Measurements from ENCODE around the gene ATE1. TPM values are rescaled to one million over a fixed set of nuclear protein-coding genes. Genes with fewer than 3 reads are reported as not detected.

The ATE1 gene
- polyA plus RNA-seq, 2 of the 4 experiments (the other 2 are of a cell fraction): 27.2 to 58.8 TPM

DNA sequence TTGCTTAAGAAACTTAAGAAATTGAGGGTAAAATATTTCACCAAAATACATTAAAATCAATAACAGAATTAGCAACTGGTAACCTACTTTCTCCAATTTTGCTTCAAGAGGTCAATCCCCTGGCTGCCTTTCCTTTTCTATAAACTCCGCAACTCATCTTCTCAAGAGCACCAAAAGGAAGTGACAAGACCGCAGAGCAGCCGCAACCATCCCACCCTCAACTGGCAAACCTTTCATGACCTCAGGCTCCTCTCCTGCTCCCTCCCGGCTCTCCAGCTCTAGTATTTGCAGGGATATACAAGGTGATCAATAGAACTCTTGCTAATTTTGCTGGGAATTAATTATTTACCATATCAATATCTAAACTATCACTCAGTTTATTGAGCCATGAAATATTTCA is 88.9 kb downstream of the ATE1 start:
- Histone ChIP-seq H3K9me3 (no peaks in the 10 kb centered on the region), H3K4me1 (no peaks in the 10 kb centered on the region), H3K4me2 (no peak overlapping the region), H3K27ac (no peak overlapping the region), H3K4me3 (no peak overlapping the region)
- ATAC-seq (no peak), FAIRE-seq (no peak), DNase-seq (ENCODE audit: low read depth in 1 of 2, low spot score in 1 of 2) (no peak)
- WGBS (ENCODE audit: missing lambda C conversion rate): 94% methylated on average over 4 of the region's 4 CpGs
- no peak for TF ChIP-seq JUNB (IDR thresholded peaks at IDR 0.05)
- TF ChIP-seq CHD4 (IDR thresholded peaks at IDR 0.05; ENCODE audit: borderline replicate concordance): no peak
- no peak for TF ChIP-seq PHF8 (IDR thresholded peaks at IDR 0.05; ENCODE audit: borderline replicate concordance, low read depth)
- POLR2A ChIA-PET: no interaction called here
- CTCF ChIA-PET: interaction anchor here (0.9 to 1.0 kb wide), 2 partner anchors 9 to 62 kb away, joined by 3 read pairs; no protein-coding TSS in a partner anchor

DNA sequence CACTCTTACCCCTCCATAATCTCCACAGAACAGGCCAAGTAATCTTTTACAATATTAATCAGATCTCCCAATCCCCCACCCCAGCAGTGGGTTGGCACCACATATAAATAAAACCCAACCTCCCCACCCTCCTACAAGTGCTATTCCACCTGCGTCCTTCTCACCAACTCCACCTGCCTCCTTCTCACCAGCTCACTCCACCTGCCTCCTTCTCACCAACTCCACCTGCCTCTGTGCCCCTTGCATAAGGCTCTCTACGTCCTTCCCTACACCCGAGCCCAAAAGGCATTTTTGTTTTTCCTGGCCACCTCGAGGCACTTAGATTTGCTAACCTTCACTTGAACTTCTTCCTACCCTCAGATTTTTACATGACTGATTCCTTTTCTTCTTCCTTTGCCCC is 89.7 kb downstream of the ATE1 start:
- POLR2A ChIA-PET: no interaction called here
- DNase-seq (ENCODE audit: low read depth in 1 of 2, low spot score in 1 of 2) (no peak), ATAC-seq (no peak), FAIRE-seq (no peak)
- H3K4me3 ChIP-seq: no peak overlapping the region
- no peaks in the 10 kb centered on the region for H3K9me3 ChIP-seq
- no peak overlapping the region for H3K4me2 ChIP-seq
- TF ChIP-seq HDAC2 (IDR thresholded peaks at IDR 0.05): no peak
- TF ChIP-seq EHMT2 (IDR thresholded peaks at IDR 0.05; ENCODE audit: low read depth): no peak
- WGBS (ENCODE audit: missing lambda C conversion rate): 91% methylated on average over 3 of the region's 4 CpGs
- H3K27ac ChIP-seq: no peak overlapping the region
- no peaks in the 10 kb centered on the region for H3K4me1 ChIP-seq
- CTCF ChIA-PET: no interaction called here

DNA sequence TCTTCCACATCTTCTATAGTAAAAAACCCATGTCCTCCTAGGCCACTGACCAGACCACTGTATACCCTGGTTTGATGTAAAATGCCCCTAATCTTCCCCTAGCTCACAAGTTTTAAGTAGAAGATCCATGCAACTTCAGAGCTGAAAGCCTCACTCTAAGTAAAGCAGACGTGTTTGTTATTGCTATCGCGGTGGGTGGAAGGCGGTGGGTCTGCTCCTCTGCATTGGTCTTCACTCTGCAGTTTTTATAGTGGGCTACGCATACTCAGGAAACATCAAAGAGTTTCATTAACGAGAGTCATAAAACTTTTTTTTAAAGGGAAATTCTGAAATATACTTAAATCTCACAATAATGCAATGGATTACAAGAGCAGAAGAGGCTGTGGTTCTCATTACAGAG is 91.7 kb downstream of the ATE1 start:
- DNase-seq (ENCODE audit: low read depth in 1 of 2, low spot score in 1 of 2): no peak
- ATAC-seq: no peak
- peaks cover 4% of the 10 kb centered on the region; the same call in 1 of the 3 replicates for H3K4me1 ChIP-seq
- FAIRE-seq: no peak
- H3K9me3 ChIP-seq: no peaks in the 10 kb centered on the region
- ChIA-PET POLR2A (no interaction called here), CTCF (interaction anchor here (0.7 to 3.1 kb wide), 3 partner anchors 8 to 24 kb away, joined by 3 to 19 read pairs (median 3); no protein-coding TSS in a partner anchor)
- H3K27ac ChIP-seq: no peak overlapping the region
- WGBS (ENCODE audit: missing lambda C conversion rate): 94% methylated on average over 6 of the region's 6 CpGs
- no peak overlapping the region for H3K4me3 ChIP-seq
- TF ChIP-seq HOXB13 (CRISPR knock-in tag; IDR thresholded peaks at IDR 0.05; ENCODE audit: low read depth) (no peak), CBX2 (IDR thresholded peaks at IDR 0.05; ENCODE audit: borderline replicate concordance, low read depth) (no peak), HOXA7 (CRISPR knock-in tag; IDR thresholded peaks at IDR 0.05) (no peak), ZC3H11A (IDR thresholded peaks at IDR 0.05) (no peak), NR3C1 (IDR thresholded peaks at IDR 0.05) (no peak), RARB (CRISPR knock-in tag; IDR thresholded peaks at IDR 0.05) (no peak), CEBPB (IDR thresholded peaks at IDR 0.05) (no peak), HEYL (CRISPR knock-in tag; IDR thresholded peaks at IDR 0.05) (no peak), MAFK (IDR thresholded peaks at IDR 0.05; ENCODE audit: partially characterized antibody) (no peak), NPAS2 (CRISPR knock-in tag; IDR thresholded peaks at IDR 0.05; ENCODE audit: borderline replicate concordance) (no peak), KDM5A (IDR thresholded peaks at IDR 0.05) (no peak), HOXB5 (CRISPR knock-in tag; IDR thresholded peaks at IDR 0.05) (no peak), JUNB (IDR thresholded peaks at IDR 0.05) (no peak), MYC (IDR thresholded peaks at IDR 0.05; ENCODE audit: borderline replicate concordance, low read length) (no peak)
- TF ChIP-seq, protein P1, sequence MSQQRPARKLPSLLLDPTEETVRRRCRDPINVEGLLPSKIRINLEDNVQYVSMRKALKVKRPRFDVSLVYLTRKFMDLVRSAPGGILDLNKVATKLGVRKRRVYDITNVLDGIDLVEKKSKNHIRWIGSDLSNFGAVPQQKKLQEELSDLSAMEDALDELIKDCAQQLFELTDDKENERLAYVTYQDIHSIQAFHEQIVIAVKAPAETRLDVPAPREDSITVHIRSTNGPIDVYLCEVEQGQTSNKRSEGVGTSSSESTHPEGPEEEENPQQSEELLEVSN (IDR thresholded peaks at IDR 0.05; ENCODE audit: borderline replicate concordance, low read depth): no peak
- TF ChIP-seq, protein P2, sequence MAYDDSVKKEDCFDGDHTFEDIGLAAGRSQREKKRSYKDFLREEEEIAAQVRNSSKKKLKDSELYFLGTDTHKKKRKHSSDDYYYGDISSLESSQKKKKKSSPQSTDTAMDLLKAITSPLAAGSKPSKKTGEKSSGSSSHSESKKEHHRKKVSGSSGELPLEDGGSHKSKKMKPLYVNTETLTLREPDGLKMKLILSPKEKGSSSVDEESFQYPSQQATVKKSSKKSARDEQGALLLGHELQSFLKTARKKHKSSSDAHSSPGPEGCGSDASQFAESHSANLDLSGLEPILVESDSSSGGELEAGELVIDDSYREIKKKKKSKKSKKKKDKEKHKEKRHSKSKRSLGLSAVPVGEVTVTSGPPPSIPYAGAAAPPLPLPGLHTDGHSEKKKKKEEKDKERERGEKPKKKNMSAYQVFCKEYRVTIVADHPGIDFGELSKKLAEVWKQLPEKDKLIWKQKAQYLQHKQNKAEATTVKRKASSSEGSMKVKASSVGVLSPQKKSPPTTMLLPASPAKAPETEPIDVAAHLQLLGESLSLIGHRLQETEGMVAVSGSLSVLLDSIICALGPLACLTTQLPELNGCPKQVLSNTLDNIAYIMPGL (CRISPR knock-in tag; IDR thresholded peaks at IDR 0.05; ENCODE audit: borderline replicate concordance): no peak
- TF ChIP-seq, protein P3, sequence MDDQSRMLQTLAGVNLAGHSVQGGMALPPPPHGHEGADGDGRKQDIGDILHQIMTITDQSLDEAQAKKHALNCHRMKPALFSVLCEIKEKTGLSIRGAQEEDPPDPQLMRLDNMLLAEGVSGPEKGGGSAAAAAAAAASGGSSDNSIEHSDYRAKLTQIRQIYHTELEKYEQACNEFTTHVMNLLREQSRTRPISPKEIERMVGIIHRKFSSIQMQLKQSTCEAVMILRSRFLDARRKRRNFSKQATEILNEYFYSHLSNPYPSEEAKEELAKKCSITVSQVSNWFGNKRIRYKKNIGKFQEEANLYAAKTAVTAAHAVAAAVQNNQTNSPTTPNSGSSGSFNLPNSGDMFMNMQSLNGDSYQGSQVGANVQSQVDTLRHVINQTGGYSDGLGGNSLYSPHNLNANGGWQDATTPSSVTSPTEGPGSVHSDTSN (IDR thresholded peaks at IDR 0.05): no peak
- TF ChIP-seq, protein P4, sequence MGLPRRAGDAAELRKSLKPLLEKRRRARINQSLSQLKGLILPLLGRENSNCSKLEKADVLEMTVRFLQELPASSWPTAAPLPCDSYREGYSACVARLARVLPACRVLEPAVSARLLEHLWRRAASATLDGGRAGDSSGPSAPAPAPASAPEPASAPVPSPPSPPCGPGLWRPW (IDR thresholded peaks at IDR 0.05): no peak
- H3K4me2 ChIP-seq: no peak overlapping the region

Measured in A549 (cell line).